Effector memory CD4-positive, alpha-beta T cell (primary cell): ENCODE measurements around the gene ADGRB3.
"Not testable (repeated sequence)": the region's sequence is repeated elsewhere in the genome, so short reads cannot be mapped to it uniquely, and the experiment has no call there.

Source experiments
- DNase-seq, 3 donors: peaks; one replicate each; pipeline ENCODE4 v3.0.0-alpha.2; 2020
- H3K27ac ChIP-seq: 2 replicates; pipeline ENCODE4 v1.7.0; 2013; ENCODE audit warnings: mild to moderate bottlenecking, low read length, moderate library complexity; ENCODE audit not compliant: insufficient read depth, poor library complexity, severe bottlenecking
- H3K27me3 ChIP-seq: replicated peaks from 2 replicates; pipeline ENCODE4 v1.7.0; 2013; ENCODE audit warnings: mild to moderate bottlenecking, low read length; ENCODE audit not compliant: insufficient read depth, control insufficient read depth, poor library complexity, severe bottlenecking
- H3K36me3 ChIP-seq: 2 replicates; pipeline ENCODE4 v1.7.0; 2013; ENCODE audit warnings: mild to moderate bottlenecking, low read length, moderate library complexity; ENCODE audit not compliant: control insufficient read depth, insufficient read depth
- H3K4me1 ChIP-seq: 2 replicates; pipeline ENCODE4 v1.7.0; 2013; ENCODE audit warnings: low read length, mild to moderate bottlenecking; ENCODE audit not compliant: control insufficient read depth, insufficient read depth, poor library complexity, severe bottlenecking
- H3K4me3 ChIP-seq: 2 replicates; pipeline ENCODE4 v1.7.0; 2013; ENCODE audit warnings: low read length, low read depth, mild to moderate bottlenecking; ENCODE audit not compliant: insufficient read depth, poor library complexity, severe bottlenecking
- H3K9me3 ChIP-seq: 2 replicates; pipeline ENCODE4 v1.7.0; 2013; ENCODE audit warnings: mild to moderate bottlenecking, low read length, moderate library complexity; ENCODE audit not compliant: control insufficient read depth

The ADGRB3 gene

DNA sequence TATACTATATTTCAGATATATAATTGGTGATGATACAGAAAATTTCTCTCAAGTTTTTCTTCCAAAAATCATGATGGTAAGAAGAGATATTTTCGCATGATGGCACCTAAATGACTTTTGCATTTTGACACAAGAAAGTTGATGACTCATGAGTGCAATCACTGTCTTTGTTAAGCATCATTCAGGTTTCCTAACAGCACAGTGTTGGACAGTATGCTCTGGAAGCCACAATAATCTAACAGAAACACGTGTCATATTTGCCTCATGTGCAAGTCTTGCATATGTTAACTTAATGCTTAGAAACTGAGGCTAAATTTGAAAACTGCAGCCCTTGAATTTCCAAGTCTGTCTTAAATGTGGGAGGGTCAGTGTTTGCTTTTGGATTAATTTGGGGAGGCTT lies 628.2 kb downstream of the ADGRB3 start:
- H3K27ac ChIP-seq: no peak overlapping the region
- H3K9me3 ChIP-seq: no peaks in the 10 kb centered on the region
- H3K4me1 ChIP-seq: no peaks in the 10 kb centered on the region
- H3K36me3 ChIP-seq: no peaks in the 10 kb centered on the region
- H3K4me3 ChIP-seq: no peak overlapping the region
- DNase-seq: no peak
- no peaks in the 10 kb centered on the region for H3K27me3 ChIP-seq

DNA sequence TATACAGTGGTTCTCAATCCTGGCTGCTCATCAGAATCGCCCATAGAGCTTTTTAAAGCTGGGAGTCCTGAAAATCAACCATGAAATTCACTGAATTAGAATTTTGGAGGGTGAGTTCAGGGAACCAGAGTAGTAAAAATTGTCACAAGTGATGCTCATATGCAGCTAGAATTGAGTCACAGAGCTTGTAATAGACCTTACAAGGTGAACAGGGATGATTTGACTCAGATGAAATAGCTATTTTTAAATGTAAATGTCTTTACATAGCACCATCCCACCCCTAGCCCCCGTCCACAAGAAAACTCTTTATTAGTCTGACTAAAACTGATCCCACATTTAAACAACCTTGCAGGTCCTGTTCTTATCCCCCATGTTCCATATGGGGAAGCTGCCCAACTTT lies 630.0 kb downstream of the ADGRB3 start:
- Histone ChIP-seq H3K27me3 (no peaks in the 10 kb centered on the region), H3K4me1 (no peaks in the 10 kb centered on the region), H3K36me3 (no peaks in the 10 kb centered on the region), H3K9me3 (no peaks in the 10 kb centered on the region), H3K27ac (no peak overlapping the region), H3K4me3 (no peak overlapping the region)
- DNase-seq: no peak

DNA sequence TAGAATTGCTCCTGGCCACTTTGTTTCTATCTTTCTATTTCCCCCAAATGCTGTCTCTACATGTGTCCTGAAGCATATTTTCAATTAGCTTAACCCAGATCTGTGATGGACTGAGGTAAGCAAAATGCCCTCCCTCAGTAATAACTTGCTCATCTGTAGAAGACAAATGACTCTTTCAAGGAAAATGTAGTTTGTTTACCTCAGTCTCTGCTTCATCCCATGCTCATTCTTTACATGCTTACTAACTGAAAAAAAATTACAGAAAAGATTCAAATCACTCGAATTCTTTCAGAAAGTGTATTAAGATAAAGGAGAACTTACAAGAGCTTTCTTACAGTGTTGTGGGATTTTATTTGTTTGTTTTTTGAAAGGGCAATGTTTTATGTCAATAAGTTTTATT lies 630.6 kb downstream of the ADGRB3 start:
- no peaks in the 10 kb centered on the region for H3K36me3 ChIP-seq
- no peaks in the 10 kb centered on the region for H3K4me1 ChIP-seq
- no peaks in the 10 kb centered on the region for H3K9me3 ChIP-seq
- H3K4me3 ChIP-seq: no peak overlapping the region
- no peak overlapping the region for H3K27ac ChIP-seq
- H3K27me3 ChIP-seq: no peaks in the 10 kb centered on the region
- no peak for DNase-seq

DNA sequence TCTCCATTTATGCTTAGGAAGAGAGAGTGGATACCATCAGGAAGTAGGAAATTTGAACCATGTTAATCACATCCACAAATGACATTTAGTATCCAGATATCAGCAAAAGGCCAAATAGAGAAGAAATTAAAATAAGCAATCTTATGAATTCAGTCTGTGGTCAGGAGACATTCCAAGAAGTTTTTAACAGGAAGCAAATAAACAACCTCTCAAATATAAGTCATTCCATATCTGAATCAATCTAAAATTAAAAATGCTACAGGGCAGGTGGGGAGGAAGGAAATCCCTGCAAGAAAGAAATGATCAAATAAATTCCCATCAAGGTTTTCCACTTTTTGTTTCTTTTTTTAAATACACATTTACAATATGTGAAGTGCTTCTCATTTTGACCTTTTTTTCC lies 641.1 kb downstream of the ADGRB3 start:
- Histone ChIP-seq H3K4me1 (no peaks in the 10 kb centered on the region), H3K4me3 (no peak overlapping the region), H3K9me3 (no peaks in the 10 kb centered on the region), H3K27me3 (no peaks in the 10 kb centered on the region), H3K27ac (no peak overlapping the region), H3K36me3 (no peaks in the 10 kb centered on the region)
- DNase-seq: no peak

DNA sequence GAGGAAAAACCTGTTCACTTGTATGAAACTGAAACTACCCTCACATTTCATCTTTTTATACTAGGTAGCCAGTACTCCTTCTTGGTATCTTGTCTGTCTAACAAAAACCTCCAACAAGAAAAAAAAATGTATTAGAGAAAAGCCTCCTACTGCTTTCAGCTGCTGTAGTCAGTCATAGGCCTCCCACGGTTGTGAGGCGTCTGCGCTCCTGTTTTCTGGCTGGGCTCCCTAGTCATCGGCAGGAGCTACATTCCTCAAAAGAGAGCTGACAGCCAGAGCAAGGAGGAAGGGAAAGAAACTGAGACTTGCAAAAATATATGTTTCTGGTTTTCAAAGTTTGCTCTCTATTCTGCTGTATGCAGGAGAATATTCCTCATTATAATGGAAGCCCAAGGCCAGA lies 644.7 kb downstream of the ADGRB3 start:
- Histone ChIP-seq H3K9me3 (no peaks in the 10 kb centered on the region), H3K4me1 (no peaks in the 10 kb centered on the region), H3K27ac (no peak overlapping the region), H3K4me3 (no peak overlapping the region), H3K36me3 (no peaks in the 10 kb centered on the region), H3K27me3 (no peaks in the 10 kb centered on the region)
- no peak for DNase-seq

DNA sequence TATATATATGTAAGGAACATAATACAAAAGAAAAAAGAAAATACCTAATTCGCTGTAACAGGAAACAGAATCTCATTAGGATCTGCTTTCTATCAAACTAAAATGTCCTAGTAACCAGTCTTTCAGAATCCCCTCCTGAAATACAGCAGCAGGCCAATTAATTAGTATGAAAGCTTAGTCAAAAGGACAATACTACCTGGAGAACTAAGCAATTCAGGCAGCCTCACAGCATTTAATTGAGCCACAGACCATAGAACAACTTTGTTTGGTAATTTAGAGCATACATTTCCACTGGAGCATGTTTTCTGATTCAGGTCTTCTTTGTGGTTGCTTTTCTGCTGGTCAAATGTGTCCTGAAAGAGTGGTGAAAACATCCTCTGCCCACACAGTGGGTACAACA lies 645.8 kb downstream of the ADGRB3 start:
- no peaks in the 10 kb centered on the region for H3K9me3 ChIP-seq
- no peaks in the 10 kb centered on the region for H3K36me3 ChIP-seq
- no peaks in the 10 kb centered on the region for H3K27me3 ChIP-seq
- no peak for DNase-seq
- H3K4me1 ChIP-seq: no peaks in the 10 kb centered on the region
- no peak overlapping the region for H3K27ac ChIP-seq
- H3K4me3 ChIP-seq: no peak overlapping the region

DNA sequence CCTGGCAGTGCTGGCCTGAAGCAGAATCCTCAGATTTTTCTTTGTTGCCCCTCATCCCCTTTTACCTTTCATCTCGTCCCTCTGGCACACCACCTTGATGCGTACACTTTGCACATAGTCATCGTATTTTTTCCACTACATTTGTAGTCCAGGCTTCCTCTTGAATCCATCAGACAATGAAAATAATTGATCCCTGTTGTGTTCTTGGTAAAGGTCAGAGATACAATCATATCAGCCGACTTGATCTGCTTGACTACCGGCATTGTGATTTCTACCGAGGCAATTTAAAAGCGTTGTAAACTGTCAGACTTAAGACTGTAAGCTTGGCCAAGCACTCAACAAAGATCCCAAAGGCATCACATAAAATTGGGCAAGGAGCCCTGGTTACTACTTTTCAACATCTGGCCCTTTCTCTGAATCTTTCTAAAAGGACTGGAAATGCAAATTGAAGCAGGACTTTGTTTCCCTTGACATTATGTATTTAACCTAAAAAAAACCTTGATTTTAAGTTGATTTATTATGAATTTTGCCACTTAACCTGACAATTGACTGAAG lies 649.2 kb downstream of the ADGRB3 start:
- no peaks in the 10 kb centered on the region for H3K9me3 ChIP-seq
- no peak overlapping the region for H3K27ac ChIP-seq
- no peaks in the 10 kb centered on the region for H3K36me3 ChIP-seq
- no peaks in the 10 kb centered on the region for H3K4me1 ChIP-seq
- DNase-seq: no peak
- H3K4me3 ChIP-seq: no peak overlapping the region
- H3K27me3 ChIP-seq: no peaks in the 10 kb centered on the region

DNA sequence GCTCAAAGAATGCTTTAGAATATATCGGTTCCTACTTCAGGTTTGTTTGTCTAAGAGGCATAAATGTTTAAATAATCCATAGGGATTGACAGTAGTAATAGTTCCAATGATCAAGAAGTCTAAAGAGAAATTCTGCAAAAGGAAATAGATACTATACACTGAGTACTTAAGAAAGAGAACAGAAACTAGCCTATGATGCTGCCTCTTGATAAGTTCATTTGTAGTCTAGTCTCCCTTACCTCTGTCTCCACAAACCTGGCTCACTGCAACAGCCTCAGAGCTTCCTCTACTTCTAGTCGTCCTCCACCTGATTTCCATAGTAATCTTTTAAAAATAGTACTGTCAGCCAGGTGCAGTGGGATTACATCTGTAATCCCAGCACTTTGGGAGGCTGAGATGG lies 650.0 kb downstream of the ADGRB3 start:
- H3K4me1 ChIP-seq: no peaks in the 10 kb centered on the region
- H3K4me3 ChIP-seq: no peak overlapping the region
- H3K9me3 ChIP-seq: no peaks in the 10 kb centered on the region
- H3K36me3 ChIP-seq: no peaks in the 10 kb centered on the region
- no peak for DNase-seq
- no peaks in the 10 kb centered on the region for H3K27me3 ChIP-seq
- H3K27ac ChIP-seq: no peak overlapping the region

DNA sequence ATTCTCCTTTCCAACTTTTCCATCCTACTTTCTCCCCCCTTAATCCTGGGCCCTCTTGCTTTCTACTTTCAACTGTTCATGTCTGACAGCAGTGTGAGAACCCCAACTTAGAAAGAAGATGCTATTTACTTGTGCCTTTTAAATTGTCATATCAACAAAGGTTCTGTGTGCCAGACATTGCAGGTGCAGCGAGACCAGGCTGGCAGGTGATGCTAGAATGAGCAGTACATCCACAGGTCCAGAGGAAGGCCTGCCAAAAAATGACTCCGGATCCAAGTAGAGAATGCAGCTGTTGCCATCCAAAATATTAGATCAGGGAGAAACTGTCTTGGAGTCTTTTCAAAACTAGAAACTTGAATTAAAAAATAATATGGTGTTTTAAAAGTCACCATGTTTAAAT lies 651.2 kb downstream of the ADGRB3 start:
- H3K4me1 ChIP-seq: no peaks in the 10 kb centered on the region
- no peak for DNase-seq
- H3K36me3 ChIP-seq: no peaks in the 10 kb centered on the region
- H3K9me3 ChIP-seq: no peaks in the 10 kb centered on the region
- H3K27ac ChIP-seq: no peak overlapping the region
- H3K4me3 ChIP-seq: no peak overlapping the region
- H3K27me3 ChIP-seq: no peaks in the 10 kb centered on the region

DNA sequence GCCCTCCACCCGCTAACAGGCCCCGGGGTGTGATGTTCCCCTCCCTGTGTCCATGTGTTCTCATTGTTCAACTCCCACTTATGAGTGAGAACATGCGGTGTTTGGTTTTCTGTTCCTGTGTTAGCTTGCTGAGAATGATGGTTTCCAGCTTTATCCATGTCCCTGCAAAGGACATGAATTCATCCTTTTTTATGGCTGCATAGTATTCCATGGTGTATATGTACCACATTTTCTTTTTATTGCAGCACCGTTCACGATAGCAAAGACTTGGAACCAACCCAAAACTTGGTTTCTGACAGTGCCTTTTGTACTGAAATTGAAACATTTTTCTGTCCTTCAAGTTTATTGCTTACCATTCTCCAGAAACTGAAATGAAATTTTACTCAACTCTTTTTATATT lies 653.1 kb downstream of the ADGRB3 start:
- H3K27ac ChIP-seq, H3K9me3 ChIP-seq, H3K4me1 ChIP-seq, H3K36me3 ChIP-seq, H3K27me3 ChIP-seq, H3K4me3 ChIP-seq, DNase-seq: not testable (repeated sequence)
